Stomach (tissue), 4 donors: ENCODE results near the gene TAF11.

ENCODE experiments used
- EP300 ChIP-seq: sonication (generic); formaldehyde crosslinking; IDR thresholded peaks from one replicate; pipeline ENCODE4 v1.6.1; 2017; ENCODE audit warnings: antibody characterized with exemption
- POLR2A ChIP-seq, 4 donors: fragments of 450-650 bp; IDR thresholded peaks; one replicate each; pipeline ENCODE4 v1.6.1; 2016; ENCODE audit warnings: antibody characterized with exemption in 4 of 4, control low read depth in 2 of 4, mild to moderate bottlenecking in 1 of 4, moderate library complexity in 1 of 4
- POLR2AphosphoS5 ChIP-seq, 3 donors: sonication (generic); formaldehyde crosslinking; IDR thresholded peaks; one replicate each; pipeline ENCODE4 v1.6.1; 2016; ENCODE audit warnings: antibody characterized with exemption in 3 of 3
- TF ChIP-seq, protein P1 (sequence below), 7 experiments: fragments of 450-650 bp in 4 of 7; fragments of 200-600 bp in 3 of 7; sonication (generic) in 3 of 7; IDR thresholded peaks; one replicate each; pipeline ENCODE4 v1.5.1; 2016 to 2019; ENCODE audit warnings: antibody characterized with exemption in 7 of 7, control low read depth in 2 of 7, mild to moderate bottlenecking in 1 of 7

DNA sequence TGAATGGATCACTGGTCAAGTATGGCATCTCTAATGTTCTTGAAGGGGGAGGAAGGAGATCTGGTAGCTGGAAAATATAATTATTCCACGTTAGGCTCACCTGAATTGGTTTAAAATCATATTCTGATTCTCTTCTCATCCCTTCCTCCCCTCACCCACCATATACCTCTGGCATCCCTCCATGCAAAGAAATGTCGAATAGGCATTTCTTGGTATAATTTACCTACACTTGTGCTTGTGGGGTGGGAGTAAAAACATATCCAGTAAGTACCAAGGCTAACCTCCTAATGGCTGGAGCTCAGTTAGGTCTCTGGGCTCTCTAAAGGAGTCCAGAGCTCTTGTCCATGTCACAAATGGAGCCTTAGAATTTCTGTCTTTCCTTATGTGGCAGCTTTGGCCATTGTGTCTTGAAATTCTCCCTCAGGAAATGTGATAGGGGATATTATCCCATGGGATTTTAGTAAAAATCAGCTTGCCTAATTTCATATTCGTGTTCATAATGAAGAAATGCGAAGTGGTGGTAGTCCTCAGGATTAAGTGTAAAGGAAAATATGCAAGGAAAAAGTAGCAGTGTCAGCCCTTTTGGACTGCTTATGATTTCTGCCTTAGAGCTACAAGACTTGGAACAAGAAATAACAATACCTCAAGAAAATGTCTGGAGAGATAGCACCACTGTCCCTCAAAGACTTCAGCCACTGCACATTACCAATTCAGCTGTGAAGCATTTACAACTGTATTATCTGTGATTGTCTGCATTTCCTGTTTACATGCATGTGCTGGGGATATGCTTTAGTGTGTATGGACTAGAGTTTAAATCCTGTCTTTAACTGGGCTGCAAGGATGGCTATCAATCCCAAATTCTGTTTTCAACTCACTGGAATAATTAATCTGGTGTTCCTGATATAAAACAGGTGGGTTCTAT, 12.3 kb downstream of the TAF11 start:
- TF ChIP-seq, protein P1, sequence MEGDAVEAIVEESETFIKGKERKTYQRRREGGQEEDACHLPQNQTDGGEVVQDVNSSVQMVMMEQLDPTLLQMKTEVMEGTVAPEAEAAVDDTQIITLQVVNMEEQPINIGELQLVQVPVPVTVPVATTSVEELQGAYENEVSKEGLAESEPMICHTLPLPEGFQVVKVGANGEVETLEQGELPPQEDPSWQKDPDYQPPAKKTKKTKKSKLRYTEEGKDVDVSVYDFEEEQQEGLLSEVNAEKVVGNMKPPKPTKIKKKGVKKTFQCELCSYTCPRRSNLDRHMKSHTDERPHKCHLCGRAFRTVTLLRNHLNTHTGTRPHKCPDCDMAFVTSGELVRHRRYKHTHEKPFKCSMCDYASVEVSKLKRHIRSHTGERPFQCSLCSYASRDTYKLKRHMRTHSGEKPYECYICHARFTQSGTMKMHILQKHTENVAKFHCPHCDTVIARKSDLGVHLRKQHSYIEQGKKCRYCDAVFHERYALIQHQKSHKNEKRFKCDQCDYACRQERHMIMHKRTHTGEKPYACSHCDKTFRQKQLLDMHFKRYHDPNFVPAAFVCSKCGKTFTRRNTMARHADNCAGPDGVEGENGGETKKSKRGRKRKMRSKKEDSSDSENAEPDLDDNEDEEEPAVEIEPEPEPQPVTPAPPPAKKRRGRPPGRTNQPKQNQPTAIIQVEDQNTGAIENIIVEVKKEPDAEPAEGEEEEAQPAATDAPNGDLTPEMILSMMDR (IDR thresholded peaks at IDR 0.05): no peak
- TF ChIP-seq POLR2AphosphoS5 (IDR thresholded peaks at IDR 0.05) (no peak), EP300 (no peak), POLR2A (IDR thresholded peaks at IDR 0.05) (no peak)
